GM20431 (cell line): Measurements from ENCODE around the gene OCA2.
"Not testable (repeated sequence)": the region's sequence is repeated elsewhere in the genome, so short reads cannot be mapped to it uniquely, and the experiment has no call there.

Experiments used
- in situ Hi-C: fragments of 300-500 bp; cut with MseI, MboI; formaldehyde crosslinking; loops from one replicate; pipeline ENCODE4 v1.15.0; 2020; ENCODE audit warnings: low sequenced_read_pairs; ENCODE audit not compliant: unreplicated experiment

Gene OCA2

DNA sequence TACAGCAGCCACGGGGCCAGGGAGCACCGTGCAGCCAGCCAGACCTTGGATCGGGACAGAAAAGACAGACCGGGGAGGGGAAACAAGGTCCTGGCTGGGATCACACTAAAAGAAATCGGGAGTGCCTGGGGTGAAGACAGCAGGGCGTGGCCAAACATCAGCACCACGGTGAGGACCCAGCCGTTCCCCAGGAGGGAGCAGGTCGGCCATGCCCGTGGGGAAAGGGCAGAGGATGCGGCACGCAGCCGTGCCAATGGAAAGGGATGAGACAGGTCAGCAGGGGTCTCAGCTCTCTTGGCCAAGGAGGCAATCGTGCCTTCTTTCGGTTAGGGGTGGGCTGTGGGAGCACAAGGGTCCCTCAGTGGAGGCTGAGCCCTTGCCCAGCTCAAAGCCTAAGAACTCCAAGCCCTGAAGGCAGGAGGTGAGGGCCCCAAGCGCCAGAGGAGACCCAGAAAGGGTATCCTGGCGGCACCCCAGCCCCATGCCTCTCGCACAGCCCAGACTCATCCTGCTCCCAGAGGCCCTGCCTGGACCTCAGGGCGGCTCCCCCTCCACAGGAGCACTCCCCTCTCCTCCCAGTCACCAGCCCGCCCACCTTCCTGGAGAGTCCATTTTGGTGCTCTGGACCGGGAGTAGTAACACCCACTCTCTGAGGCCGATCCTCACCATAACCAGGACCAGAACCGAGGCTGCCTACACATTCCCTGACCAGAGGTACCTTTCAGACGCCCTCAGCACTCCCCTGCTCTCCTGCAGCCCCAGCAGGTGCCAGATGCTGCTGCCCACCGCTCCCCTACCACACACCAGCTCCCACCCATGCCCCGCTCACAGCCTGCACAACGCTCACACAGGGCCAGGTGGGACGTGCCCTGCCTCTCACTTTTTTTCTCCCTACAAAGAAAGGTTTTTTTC lies 23.2 kb upstream of the OCA2 start:
- in situ Hi-C loops = no loop called here

DNA sequence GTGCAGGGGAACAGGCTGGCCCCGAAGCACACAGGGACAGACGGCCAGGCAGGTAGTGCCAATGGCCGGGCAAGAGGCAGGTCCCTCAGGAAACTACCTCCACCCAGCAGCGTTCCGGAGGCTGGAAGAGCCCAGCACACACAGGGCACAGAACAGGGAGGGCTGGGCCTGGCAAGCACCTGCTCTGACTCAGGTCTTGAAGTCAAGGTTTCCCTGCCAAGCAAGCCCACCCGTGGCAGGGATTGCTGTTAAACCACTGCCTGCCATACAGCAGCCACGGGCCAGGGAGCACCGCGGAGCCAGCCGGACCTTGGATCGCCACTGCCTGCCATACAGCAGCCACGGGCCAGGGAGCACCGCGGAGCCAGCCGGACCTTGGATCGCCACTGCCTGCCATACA lies 22.5 kb upstream of the OCA2 start:
- in situ Hi-C loops = not testable (repeated sequence)

DNA sequence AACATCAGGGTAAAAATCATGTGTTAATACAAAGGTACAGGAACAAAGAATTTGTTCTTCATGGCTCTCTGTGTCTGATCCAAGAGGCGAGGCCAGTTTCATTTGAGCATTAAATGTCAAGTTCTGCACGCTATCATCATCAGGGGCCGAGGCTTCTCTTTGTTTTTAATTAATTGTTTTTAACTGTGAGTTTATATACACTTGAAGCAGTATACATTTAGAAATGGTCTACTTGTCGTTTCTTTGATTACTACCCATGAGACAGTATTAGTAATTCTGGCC lies 21.2 kb upstream of the OCA2 start:
- in situ Hi-C loops = no loop called here

DNA sequence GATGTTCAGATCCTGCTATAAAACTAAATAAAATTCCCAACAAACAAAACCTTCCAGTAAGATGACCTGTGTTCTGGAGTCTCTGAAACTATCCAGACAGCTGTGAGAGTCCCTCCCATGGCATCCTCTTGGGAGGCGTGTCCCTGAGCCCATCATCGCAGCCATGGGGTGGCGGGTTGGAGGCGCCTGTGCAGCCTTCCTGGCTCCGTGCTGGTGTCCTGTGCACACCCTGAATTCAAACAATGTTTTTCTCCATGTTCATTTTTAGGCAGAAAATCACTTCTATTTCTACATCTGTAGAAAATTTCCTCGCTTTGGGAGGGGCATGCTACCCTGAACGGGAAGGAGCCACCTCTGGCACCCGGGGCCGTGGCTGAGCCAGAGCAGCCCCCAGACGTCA lies 19.4 kb upstream of the OCA2 start:
- in situ Hi-C loops = no loop called here

DNA sequence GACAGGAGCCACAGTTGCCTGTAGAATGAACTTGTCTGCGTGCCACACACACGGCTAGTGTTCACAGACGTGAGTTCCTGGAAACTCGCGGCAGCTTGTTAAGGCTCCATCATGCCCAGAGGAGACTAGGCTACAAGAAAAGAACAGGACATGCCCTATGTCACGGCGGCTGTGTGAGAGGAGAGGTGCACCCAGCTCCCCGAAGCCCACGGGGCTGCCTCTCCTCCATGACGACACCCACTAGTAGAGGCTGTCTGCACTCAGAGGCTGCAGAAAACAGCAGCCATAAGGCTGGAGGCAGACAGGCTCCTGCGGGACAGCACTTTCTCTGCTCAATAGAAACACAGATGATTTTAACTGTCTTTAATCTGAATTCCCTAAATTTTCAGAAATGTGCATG lies 19.0 kb upstream of the OCA2 start:
- in situ Hi-C loops = no loop called here

DNA sequence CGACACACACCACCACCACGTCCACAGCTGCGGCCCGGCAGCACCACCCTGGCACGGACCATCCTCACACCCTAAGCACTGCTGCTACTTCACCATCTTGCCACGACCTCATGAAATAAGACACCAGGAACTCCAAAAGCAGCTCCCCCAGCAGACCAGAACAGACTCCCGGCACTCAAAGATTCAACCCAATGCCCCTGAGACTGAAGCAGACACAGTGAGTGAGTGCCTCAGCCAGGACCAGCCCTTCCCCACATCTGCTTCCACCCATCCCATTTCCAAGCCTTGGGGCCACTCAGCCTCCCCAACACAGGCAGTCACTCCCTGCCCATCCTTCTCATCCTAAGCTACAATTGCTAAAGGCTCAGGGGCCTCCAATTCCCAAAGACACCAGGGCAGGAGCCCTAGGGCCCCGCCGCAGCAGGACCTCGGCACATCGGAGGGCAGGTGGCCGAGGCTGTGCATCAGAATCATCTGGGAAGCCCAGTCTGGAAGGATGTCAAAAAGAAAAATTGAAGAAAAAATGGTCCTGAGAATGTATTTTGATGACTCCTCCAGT lies 18.4 kb upstream of the OCA2 start:
- in situ Hi-C loops = no loop called here

DNA sequence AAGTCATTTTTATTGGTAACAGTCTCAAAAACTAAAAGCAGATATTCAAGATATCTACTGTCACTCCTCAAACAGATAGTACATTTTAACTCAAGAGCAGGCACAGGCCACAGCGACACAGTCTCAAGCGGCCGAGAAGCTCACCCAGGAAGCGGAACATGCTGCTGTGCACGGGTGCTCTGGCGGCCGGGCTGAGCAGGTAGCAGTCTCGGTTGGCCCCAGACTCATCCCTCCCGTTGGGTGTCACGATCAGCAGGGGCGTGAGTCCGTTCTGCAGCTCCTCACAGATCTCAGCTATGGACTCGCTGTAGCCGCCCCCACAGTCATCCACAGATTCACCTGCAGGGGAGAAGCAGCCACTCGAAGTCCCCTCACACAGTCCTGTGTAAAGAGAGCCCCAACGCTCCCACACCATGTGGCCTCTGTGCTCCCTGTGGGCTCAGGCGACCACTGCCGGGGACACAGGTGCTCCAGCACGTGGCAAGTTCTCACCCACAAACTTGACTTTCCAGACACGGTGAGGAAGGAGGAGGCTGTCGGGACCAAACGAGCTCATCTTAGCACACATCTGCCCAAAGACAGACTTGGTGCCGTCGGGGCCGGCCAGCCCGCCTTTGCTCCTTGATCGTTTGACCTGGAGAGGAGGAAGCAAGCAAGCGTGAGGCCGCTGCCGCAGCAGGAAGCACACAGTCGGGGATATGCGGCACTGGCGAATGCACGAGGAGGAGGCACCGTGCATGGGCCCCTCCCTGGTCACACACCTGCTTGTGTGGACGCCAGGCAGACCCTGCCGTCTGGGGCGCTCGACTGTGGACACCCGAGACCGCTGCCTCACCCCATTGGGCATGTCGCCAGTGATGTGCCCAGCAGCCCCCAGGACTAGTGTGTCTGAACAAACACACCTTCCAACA lies 17.7 kb upstream of the OCA2 start:
- in situ Hi-C loops = no loop called here

DNA sequence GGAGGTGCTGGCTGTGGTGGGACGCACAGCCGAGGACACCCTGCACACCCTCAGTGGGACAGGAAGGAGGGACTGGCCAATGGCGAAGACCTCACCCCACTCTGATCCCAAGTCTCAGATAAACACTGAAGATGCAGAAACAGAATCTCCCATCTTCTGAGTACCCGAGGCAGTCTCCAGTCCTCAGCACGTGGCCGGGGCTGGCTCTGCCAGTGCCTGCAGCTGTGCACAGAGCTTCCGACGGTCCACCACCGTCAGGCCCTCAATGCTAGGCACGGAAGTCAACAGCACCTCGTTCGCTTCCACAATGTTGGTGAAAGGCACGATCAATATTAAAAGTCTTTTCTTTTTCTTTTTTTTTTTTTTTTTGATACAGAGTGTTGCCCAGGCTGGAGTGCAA lies 16.8 kb upstream of the OCA2 start:
- in situ Hi-C loops = no loop called here

DNA sequence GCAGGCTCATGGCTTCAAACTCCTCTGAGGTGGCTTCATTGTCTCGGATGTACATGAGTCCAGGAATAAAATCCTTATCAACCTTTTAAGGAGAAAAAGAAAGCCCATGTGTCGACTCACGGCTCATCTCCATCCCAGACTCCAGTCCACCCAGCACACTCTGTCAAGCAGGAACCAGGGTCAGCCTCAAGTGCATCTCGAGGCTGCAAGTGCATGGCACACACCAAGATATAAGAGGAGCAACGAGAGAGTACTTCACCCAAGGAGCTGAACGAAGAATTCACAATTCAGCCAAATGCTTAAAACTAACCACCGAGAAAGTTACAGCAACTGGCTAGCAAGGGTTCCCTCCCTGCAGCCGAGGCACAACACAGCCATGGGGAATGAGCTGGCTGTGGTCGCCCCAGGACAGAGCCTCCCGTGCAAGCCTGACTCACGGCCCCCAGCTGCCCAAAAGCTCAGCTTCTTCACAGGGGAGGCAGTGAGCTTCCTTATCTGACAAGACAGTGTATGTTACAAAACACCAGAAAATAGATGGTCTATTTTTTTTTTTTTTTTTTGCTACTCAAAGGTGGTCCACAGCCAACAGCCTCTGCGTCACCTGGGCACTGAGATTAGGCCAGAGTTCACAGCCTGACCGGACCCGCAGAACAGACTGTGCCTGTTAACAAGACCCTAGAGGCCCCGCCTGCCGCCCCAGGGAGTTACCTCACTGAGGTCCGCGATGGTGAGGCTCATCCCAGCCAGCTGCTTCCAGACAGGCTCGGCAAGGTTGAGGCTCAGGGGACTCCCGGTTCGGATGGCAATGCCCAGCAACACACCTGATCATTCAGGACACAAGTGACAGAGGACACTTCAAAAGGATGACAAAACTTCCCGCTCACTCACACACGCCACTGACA lies 15.9 kb upstream of the OCA2 start:
- in situ Hi-C loops = no loop called here

DNA sequence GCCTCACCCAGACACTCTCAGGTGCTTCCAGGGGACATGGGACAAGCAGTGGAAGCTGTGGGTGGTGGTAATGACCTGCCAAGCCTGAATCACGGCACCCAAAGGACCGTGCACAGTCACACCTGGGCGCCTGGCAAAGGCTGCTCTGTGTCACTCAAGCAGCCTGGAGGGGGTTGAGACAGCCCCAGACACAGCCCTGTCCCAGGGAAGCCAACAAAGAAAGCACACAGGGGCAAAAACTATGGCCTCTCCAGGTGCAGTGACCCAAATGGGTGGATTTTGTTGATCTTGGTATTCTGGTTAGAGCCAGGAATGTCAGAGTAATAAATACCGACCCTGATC lies 15.0 kb upstream of the OCA2 start:
- in situ Hi-C loops = no loop called here

DNA sequence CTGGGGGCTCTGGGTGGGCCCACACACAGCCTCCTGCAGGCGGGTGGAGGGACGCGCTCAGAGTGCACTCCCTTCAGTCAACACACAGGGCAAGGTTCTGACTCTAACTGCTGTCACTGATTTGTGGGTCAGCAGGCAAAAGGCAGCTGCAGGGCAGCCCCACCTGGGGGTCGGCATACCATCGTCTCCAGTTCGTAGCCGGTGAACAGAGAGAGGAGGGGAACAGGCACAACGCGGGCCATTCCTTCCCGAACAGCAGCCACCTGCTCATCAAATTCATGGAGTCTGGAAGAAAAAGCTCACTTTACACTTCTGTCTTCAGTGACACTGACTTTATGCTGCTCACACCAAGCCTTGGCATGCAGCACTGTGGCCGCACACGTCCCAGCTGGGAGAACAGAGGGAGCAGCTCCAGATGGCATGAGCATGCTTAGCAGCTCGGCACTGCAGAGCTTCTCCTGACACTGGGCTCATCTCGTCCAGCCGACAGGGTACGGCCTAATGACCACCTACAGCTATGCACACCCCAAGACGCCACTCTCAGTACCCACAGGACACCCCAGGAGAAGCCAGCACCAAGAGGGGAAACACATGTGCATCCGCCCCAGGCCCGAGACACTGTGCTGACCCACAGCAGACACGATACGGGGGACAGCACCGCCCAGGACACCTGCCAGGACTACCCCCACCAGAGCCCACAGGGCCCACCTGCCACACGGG lies 14.4 kb upstream of the OCA2 start:
- in situ Hi-C loops = no loop called here

DNA sequence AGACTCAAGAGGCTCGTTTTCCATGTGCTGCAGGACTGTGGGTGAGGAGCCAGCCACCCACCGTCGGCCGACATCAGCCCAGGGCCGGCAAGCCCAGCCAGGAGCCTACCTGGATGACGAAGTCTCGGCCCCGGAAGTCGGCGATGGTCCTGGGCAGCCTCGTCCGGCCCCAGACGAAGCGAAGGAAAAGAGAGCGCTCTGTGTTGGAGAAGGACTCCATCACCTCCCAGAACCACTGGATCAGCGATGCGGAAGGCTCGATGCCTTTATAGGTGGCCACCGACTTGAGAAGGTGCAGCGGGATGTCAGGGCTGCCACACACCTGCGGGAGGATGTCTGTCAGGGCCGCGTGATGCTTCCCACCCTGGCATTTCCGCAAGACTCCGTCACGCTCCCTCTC lies 13.8 kb upstream of the OCA2 start:
- in situ Hi-C loops = no loop called here

DNA sequence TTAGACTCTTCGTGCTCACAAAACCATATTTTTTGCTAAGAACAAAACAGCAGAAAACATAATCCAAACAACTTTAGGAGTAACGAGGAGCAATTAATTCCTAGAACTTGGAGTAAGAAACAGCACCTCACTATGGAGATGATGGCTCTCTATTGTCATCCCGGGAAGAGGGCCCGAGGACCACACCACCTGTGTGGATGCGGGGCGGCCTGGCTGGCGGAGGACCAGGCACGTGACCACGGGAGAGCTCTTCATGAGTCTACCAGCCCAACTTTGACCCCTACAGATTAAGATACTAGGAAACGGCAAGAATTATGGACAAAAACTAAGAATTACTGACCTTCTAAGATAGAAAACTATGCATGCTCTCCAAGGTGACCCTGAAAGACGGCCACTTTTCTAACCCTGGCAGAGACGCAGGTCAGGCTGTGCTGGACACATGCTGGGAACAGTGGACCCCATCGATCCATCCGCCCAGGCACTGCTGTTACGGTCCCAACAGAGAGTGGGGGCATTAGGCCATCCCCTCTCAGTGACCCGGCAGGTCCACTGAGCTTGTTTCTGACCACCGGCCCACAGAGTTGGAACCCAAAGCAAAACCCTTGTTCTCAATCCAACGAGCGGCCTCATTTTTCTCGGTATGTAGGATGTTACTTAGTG lies 13.1 kb upstream of the OCA2 start:
- in situ Hi-C loops = no loop called here

DNA sequence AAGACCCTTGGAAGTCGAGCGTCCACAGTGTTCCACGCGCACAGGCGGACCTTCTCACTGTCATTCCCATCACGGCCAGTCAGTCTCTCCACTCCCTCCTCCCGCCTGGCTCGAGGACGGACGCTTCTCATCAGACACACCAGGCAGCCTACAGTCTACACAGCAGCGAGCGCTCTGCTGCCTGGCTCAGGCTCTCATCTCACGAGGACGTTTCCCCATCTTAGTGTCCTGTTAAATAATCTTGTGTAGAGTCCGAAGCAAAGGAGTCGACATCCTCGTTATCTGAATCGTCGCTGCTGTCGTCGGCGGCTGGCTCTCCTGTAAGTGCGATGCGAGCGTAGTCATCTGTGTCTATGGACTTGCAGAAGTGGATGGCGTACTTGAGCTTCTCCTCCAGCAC lies 12.4 kb upstream of the OCA2 start:
- in situ Hi-C loops = no loop called here

DNA sequence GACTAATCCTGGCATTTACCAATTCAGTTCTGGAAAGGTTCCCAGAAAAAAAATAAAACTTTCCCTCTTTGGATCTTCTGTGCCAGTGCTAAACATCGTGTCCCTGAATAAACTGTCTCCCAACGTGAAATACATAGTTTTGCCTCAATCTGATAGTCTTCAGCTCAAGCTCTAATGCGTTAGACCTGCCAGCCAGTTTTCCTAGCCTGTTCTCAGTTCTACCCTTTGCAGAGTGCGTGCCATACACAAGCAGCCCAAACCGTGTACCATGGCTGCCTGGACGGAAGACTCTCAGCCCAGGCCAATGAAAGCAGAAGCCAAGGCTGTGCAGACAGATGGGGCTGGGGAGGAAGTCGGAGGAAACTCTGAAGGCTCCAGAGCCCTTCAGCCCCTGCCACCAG lies 11.4 kb upstream of the OCA2 start:
- in situ Hi-C loops = no loop called here

DNA sequence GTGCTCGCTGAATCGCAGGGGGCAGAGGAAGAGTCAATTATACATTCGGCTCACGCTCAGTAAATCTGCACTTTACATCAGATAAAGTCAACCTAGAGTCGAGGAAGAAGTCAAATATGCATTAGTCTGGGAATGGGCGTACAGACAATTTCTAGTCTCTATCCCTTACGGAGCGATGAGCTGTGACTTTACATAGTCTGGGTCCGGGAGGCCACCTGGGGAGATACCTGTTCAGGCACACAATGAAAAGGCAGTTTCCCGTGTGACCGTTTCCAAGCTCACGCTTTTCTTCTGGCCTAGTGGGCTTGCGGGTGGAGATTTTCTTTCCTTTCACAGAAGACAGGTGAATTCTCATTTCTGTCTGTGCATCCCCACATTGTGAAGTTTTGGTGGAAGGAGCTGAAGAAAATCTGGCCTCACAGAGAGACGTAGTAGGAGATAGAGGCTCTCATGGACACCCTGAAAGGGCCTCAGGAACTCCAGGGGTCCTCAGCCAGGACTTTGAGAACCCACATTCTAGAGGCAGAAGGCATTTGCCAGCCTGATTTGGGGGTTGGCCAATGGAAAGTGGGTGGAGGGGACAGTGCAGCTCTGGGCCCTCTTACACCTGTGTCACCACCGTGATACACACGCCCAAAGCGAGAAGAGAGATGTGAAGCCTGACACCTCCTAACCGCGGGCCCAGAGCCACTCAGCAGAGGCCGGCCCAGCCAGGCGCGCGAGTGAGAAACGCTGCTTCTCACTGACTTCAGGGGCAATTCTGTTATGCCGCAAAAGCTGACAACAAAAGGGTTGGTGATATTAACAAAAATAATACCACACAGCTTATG lies 10.7 kb upstream of the OCA2 start:
- in situ Hi-C loops = no loop called here

DNA sequence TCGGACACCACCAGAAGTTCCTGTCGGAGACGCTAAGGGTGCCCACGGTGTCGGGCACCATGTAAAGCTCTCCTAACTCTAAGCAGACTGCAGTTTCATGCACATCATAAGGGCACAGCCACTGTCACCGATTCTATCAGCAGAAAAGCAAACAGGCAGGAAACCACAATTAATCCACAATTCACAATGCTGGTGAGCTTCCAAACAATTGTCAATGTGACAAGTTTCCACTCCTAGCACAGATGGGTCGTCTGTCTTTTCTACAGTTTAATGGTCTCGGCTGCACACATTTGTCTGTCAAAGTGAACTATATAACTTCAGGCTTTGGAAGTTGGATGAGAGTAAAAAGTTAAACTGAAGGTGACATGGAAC lies 8.8 kb upstream of the OCA2 start:
- in situ Hi-C loops = no loop called here

DNA sequence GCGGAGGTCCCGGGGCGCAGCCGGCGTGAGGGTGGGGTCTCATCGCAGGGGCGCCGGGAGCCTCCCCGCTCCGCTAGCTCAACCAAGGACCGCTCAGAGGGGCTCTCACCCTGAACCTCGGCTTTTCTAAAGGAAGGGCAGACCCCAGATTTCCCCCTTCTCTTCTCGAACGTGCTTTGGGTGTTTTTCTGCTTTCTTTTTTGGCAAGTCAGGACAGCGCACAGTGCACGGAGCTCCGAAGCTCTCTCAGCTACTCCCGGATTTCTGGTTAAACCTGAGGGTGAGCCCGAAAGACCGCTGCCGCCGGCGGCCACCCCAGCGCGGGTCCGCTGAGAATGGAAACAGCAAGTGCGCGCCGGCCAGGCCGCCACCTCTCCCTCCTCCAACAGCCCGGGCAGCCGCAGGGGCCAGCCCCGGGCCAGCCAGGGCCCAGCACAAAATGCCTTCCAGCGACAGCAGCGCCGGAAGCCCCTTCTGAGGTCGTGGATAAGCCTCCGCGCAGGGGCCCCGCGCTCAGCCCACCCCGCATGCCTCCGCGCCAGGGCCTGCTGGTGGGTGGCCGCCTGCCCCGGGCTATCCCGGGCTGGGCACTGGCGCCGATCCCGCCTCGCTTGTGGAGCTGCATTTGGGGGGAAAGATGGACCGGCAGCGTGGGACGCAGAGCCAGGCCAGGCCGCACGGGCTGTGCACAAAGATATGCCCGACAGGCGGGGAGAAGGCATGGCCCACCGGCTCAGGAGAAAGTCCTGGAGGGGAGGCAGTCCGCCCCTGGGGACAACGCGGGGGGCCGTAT lies 8.2 kb upstream of the OCA2 start:
- in situ Hi-C loops = no loop called here
